SK-N-SH (cell line): ENCODE measurements around the gene SLC17A9. TPM values are rescaled to one million over a fixed set of nuclear protein-coding genes. Genes with fewer than 3 reads are reported as not detected.

Experiments
- CTCF ChIA-PET: fragments of 300-600, 350-600 bp; formaldehyde crosslinking; extraction: SDS; loops from one replicate; lab custom pipeline; 2021; lab: Yijun Ruan, JAX
- POLR2A ChIA-PET: fragments of 350-600 bp; sonication (Branson Sonifier 250); formaldehyde crosslinking; extraction: SDS; loops from one replicate; lab custom pipeline; 2020; ENCODE audit warnings: antibody characterized with exemption, inconsistent platforms; lab: Yijun Ruan, JAX
- DNase-seq: peaks from one replicate; pipeline ENCODE4 v3.0.0; 2012
- H2AFZ ChIP-seq: fragments of 200-600 bp; sonication (generic); 2 replicates; pipeline ENCODE4 v1.8.1; 2016; ENCODE audit warnings: antibody characterized with exemption, mild to moderate bottlenecking, low read depth
- H3F3A ChIP-seq: fragments of 200-600 bp; sonication (generic); replicated peaks from 2 replicates; pipeline ENCODE3; 2016; ENCODE audit warnings: antibody characterized with exemption, mild to moderate bottlenecking; ENCODE audit not compliant: insufficient read depth
- H3K27ac ChIP-seq, 2 experiments: fragments of 200-500 bp in 1 of 2; fragments of 200-600 bp in 1 of 2; sonication (Bioruptor generic) in 1 of 2; sonication (generic), shearing (Covaris generic) in 1 of 2; 2 replicates each; pipeline versions ENCODE4 v1.5.1 to v1.6.1; 2014 to 2016; ENCODE audit warnings: low read depth in 2 of 2, inconsistent platforms in 1 of 2, low read length in 1 of 2, mild to moderate bottlenecking in 1 of 2, mixed read lengths in 1 of 2
- H3K27me3 ChIP-seq: fragments of 200-600 bp; sonication (generic), shearing (Covaris generic); 2 replicates; pipeline ENCODE4 v1.6.1; 2016; ENCODE audit warnings: mixed run types; ENCODE audit not compliant: insufficient read depth
- H3K36me3 ChIP-seq, 2 experiments: fragments of 200-500 bp in 1 of 2; fragments of 200-600 bp in 1 of 2; sonication (Bioruptor generic) in 1 of 2; sonication (generic) in 1 of 2; replicated peaks in 1 of 2; 2 replicates each; pipeline versions ENCODE3 to v1.5.1; 2014 to 2016; ENCODE audit warnings: low read length in 1 of 2, mild to moderate bottlenecking in 1 of 2; ENCODE audit not compliant: insufficient read depth in 2 of 2, control insufficient read depth in 1 of 2
- H3K4me1 ChIP-seq, 2 experiments: fragments of 200-500 bp in 1 of 2; fragments of 200-600 bp in 1 of 2; sonication (Bioruptor generic) in 1 of 2; sonication (generic), shearing (Covaris generic) in 1 of 2; 2 replicates each; pipeline versions ENCODE4 v1.5.1 to v1.6.1; 2014 to 2016; ENCODE audit warnings: low read depth in 1 of 2, low read length in 1 of 2, mixed run types in 1 of 2; ENCODE audit not compliant: insufficient read depth in 2 of 2, control insufficient read depth in 1 of 2
- H3K4me2 ChIP-seq: fragments of 200-600 bp; sonication (generic), shearing (Covaris generic); 2 replicates; pipeline ENCODE4 v1.6.1; 2017; ENCODE audit warnings: mixed run types
- H3K4me3 ChIP-seq, 2 experiments: fragments of 200-500 bp in 1 of 2; fragments of 200-600 bp in 1 of 2; sonication (Bioruptor generic) in 1 of 2; sonication (generic), shearing (Covaris generic) in 1 of 2; 2 replicates each; pipeline versions ENCODE4 v1.5.1 to v1.8.1; 2014 to 2016; ENCODE audit warnings: low read depth in 2 of 2, inconsistent platforms in 1 of 2, low read length in 1 of 2, mild to moderate bottlenecking in 1 of 2, mixed read lengths in 1 of 2, moderate library complexity in 1 of 2
- H3K79me2 ChIP-seq: fragments of 200-600 bp; sonication (generic); 2 replicates; pipeline ENCODE4 v1.8.1; 2017; ENCODE audit warnings: mild to moderate bottlenecking; ENCODE audit not compliant: insufficient read depth
- H3K9ac ChIP-seq: fragments of 200-600 bp; sonication (generic); 2 replicates; pipeline ENCODE4 v1.6.1; 2017; ENCODE audit warnings: mixed run types
- H3K9me2 ChIP-seq: fragments of 200-600 bp; sonication (generic); 2 replicates; pipeline ENCODE4 v1.6.1; 2017; ENCODE audit warnings: mixed run types
- H3K9me3 ChIP-seq: fragments of 200-600 bp; sonication (generic); 2 replicates; pipeline ENCODE4 v1.6.1; 2017; ENCODE audit warnings: mixed run types, mild to moderate bottlenecking, moderate library complexity
- H4K20me1 ChIP-seq: fragments of 200-600 bp; sonication (generic); 2 replicates; pipeline ENCODE4 v1.6.1; 2017; ENCODE audit warnings: mild to moderate bottlenecking, mixed run types; ENCODE audit not compliant: insufficient read depth
- EZH2phosphoT487 ChIP-seq: fragments of 200-600 bp; sonication (generic); IDR thresholded peaks from 2 replicates; pipeline ENCODE4 v1.6.1; 2017; ENCODE audit warnings: low read depth, mixed run types, mild to moderate bottlenecking, antibody characterized with exemption, moderate library complexity, borderline replicate concordance
- FOSL2 ChIP-seq: IDR thresholded peaks from 2 replicates; pipeline ENCODE4 v1.4.0; 2012; ENCODE audit warnings: low read depth, mild to moderate bottlenecking, moderate library complexity, borderline replicate concordance
- GATA2 ChIP-seq: sonication (generic); formaldehyde crosslinking; IDR thresholded peaks from 2 replicates; pipeline ENCODE4 v1.5.0; 2020; ENCODE audit warnings: mild to moderate bottlenecking, missing genetic modification reagents
- MEF2A ChIP-seq: IDR thresholded peaks from 2 replicates; pipeline ENCODE4 v1.4.0; 2012; ENCODE audit warnings: low read depth, borderline replicate concordance
- MXI1 ChIP-seq: IDR thresholded peaks from 2 replicates; pipeline ENCODE4 v1.6.1; 2012; ENCODE audit warnings: mild to moderate bottlenecking, low read depth, low read length, improper control_type of control experiment
- RXRA ChIP-seq: IDR thresholded peaks from 2 replicates; pipeline ENCODE4 v1.4.0; 2012; ENCODE audit warnings: low read depth, mild to moderate bottlenecking, borderline replicate concordance
- SMC3 ChIP-seq: IDR thresholded peaks from 2 replicates; pipeline ENCODE4 v1.6.1; 2012; ENCODE audit warnings: low read depth, low read length, improper control_type of control experiment
- USF2 ChIP-seq: fragments of 150-350 bp; IDR thresholded peaks from 2 replicates; pipeline ENCODE4 v1.6.1; 2017; ENCODE audit warnings: antibody characterized with exemption, low read length, low read depth, borderline replicate concordance
- YY1 ChIP-seq: IDR thresholded peaks from 2 replicates; pipeline ENCODE4 v1.4.0; 2012; ENCODE audit warnings: low read depth, mild to moderate bottlenecking
- WGBS: methylation state at CpG from one replicate; pipeline ENCODE4 v1.1.6; 2017; ENCODE audit warnings: low lambda C conversion rate; 5-methylcytosine and 5-hydroxymethylcytosine counted together
- polyA plus RNA-seq, 3 experiments: library from polyadenylated mRNA; depleted of rRNA; stranded (reverse); fragments of >200 nt; gene quantifications; 2 replicates each; pipeline ENCODE4 v1.2.3, GENCODE V29; 2012
- TF ChIP-seq, protein P1 (sequence below): IDR thresholded peaks from 2 replicates; pipeline ENCODE4 v1.6.1; 2012; ENCODE audit warnings: mild to moderate bottlenecking, low read depth, low read length, moderate library complexity
- TF ChIP-seq, protein P2 (sequence below): fragments of 200-600 bp; sonication (generic); IDR thresholded peaks from 2 replicates; pipeline ENCODE4 v1.6.1; 2017; ENCODE audit warnings: antibody characterized with exemption, mild to moderate bottlenecking, moderate library complexity

The SLC17A9 gene
- polyA plus RNA-seq, 1 of the 3 experiments (the other 2 are of a cell fraction) = not detected

DNA sequence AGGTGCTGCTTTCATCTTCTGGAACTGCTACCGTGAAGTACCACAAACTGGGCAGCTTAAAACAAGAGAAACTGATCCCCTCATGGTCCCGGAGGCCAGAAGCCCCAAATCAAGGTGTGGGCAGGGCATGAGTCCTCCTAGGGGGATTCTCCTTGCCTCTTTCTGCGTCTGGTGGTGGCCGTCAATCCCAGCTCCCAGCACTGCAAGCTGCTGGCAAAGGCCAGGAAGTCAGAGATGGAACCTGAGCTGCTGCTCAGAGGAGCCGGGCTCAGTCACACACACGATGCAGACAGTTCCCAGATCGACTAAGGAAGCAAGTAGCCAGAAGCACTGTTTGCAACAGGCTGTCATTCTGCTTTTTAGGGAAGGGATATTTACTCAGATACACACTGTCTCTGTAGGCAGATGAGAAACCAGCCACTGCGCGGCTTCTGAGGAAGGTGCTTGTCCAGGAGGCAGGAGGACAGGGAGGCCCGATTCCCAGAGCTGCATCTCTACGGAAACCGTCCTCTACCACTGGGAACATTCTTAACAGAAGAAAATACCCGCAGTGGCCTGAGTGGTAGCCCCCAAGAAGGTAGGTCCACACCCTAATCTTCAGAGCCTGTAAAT lies 38.8 kb downstream of the SLC17A9 start:
- Histone ChIP-seq H3K4me3 (no peak overlapping the region), H3F3A (no peaks in the 10 kb centered on the region)
- TF ChIP-seq SMC3 (no peak), USF2 (no peak), MXI1 (no peak), EZH2phosphoT487 (no peak), RXRA (no peak), GATA2 (CRISPR knock-in tag) (no peak), MEF2A (no peak), YY1 (no peak), FOSL2 (no peak)
- TF ChIP-seq, protein P1, sequence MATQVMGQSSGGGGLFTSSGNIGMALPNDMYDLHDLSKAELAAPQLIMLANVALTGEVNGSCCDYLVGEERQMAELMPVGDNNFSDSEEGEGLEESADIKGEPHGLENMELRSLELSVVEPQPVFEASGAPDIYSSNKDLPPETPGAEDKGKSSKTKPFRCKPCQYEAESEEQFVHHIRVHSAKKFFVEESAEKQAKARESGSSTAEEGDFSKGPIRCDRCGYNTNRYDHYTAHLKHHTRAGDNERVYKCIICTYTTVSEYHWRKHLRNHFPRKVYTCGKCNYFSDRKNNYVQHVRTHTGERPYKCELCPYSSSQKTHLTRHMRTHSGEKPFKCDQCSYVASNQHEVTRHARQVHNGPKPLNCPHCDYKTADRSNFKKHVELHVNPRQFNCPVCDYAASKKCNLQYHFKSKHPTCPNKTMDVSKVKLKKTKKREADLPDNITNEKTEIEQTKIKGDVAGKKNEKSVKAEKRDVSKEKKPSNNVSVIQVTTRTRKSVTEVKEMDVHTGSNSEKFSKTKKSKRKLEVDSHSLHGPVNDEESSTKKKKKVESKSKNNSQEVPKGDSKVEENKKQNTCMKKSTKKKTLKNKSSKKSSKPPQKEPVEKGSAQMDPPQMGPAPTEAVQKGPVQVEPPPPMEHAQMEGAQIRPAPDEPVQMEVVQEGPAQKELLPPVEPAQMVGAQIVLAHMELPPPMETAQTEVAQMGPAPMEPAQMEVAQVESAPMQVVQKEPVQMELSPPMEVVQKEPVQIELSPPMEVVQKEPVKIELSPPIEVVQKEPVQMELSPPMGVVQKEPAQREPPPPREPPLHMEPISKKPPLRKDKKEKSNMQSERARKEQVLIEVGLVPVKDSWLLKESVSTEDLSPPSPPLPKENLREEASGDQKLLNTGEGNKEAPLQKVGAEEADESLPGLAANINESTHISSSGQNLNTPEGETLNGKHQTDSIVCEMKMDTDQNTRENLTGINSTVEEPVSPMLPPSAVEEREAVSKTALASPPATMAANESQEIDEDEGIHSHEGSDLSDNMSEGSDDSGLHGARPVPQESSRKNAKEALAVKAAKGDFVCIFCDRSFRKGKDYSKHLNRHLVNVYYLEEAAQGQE = no peak
- TF ChIP-seq, protein P2, sequence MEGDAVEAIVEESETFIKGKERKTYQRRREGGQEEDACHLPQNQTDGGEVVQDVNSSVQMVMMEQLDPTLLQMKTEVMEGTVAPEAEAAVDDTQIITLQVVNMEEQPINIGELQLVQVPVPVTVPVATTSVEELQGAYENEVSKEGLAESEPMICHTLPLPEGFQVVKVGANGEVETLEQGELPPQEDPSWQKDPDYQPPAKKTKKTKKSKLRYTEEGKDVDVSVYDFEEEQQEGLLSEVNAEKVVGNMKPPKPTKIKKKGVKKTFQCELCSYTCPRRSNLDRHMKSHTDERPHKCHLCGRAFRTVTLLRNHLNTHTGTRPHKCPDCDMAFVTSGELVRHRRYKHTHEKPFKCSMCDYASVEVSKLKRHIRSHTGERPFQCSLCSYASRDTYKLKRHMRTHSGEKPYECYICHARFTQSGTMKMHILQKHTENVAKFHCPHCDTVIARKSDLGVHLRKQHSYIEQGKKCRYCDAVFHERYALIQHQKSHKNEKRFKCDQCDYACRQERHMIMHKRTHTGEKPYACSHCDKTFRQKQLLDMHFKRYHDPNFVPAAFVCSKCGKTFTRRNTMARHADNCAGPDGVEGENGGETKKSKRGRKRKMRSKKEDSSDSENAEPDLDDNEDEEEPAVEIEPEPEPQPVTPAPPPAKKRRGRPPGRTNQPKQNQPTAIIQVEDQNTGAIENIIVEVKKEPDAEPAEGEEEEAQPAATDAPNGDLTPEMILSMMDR = no peak

More for the DNA sequence above, 38.8 kb downstream of the SLC17A9 start:
- Histone ChIP-seq H4K20me1 (no peaks in the 10 kb centered on the region), H3K9me3 (no peaks in the 10 kb centered on the region), H3K36me3 (no peaks in the 10 kb centered on the region), H3K4me1 (no peaks in the 10 kb centered on the region), H3K27ac (no peak overlapping the region), H3K9me2 (no peaks in the 10 kb centered on the region), H3K79me2 (no peaks in the 10 kb centered on the region), H3K27me3 (peaks cover 61% of the 10 kb centered on the region), H3K9ac (no peak overlapping the region), H2AFZ (no peak overlapping the region), H3K4me2 (no peak overlapping the region)
- ChIA-PET CTCF (interaction anchor here (1.0 to 1.6 kb wide), 3 partner anchors 12 to 19 kb away, joined by 3 to 7 read pairs (median 3); no protein-coding TSS in a partner anchor), POLR2A (no interaction called here)
- no peak for DNase-seq
- 36% methylated on average over 13 of the region's 13 CpGs for WGBS
